Panc1 (cell line): ENCODE measurements around the gene DPYD. TPM values are rescaled to one million over a fixed set of nuclear protein-coding genes. Genes with fewer than 3 reads are reported as not detected.

Source experiments
- ATAC-seq: fragments of 200-7000 bp; cut with Tn5 transposase; 2 replicates; pipeline ENCODE4 v1.9.1; 2020; ENCODE audit warnings: mild to moderate bottlenecking, moderate library complexity
- BruUV-seq: library from RNA; stranded (reverse); fragments of 400-500 nt; replicated peaks from 2 replicates; lab custom pipeline; 2021; lab: Mats Ljungman, UMichigan
- CTCF ChIA-PET: fragments of 300-600 bp; sonication (Branson Sonifier 250); formaldehyde crosslinking; loops from one replicate; lab custom pipeline; 2022; ENCODE audit warnings: antibody characterized with exemption; lab: Charles Lee
- POLR2A ChIA-PET: fragments of 300-600 bp; sonication (Branson Sonifier 250); formaldehyde crosslinking; loops from one replicate; lab custom pipeline; 2022; ENCODE audit warnings: antibody characterized with exemption; lab: Charles Lee
- DNase-seq: peaks from one replicate; pipeline ENCODE4 v3.0.0-alpha.2; 2010; ENCODE audit warnings: low read depth, low spot score
- H3K27ac ChIP-seq: 2 replicates; pipeline ENCODE4 v1.5.1; 2011; ENCODE audit warnings: mild to moderate bottlenecking, low read length, inconsistent platforms
- H3K27me3 ChIP-seq: fragments of 200-500 bp; sonication (Bioruptor generic); 2 replicates; pipeline ENCODE4 v1.6.0; 2014; ENCODE audit warnings: low read length, inconsistent platforms; ENCODE audit not compliant: control insufficient read depth, insufficient read depth
- H3K36me3 ChIP-seq: fragments of 200-500 bp; sonication (Bioruptor generic); 2 replicates; pipeline ENCODE4 v1.5.1; 2014; ENCODE audit warnings: inconsistent platforms, mild to moderate bottlenecking, low read length, moderate library complexity; ENCODE audit not compliant: control insufficient read depth, insufficient read depth
- H3K4me1 ChIP-seq: 2 replicates; pipeline ENCODE4 v1.5.1; 2011; ENCODE audit warnings: inconsistent platforms, mild to moderate bottlenecking, low read length, moderate library complexity; ENCODE audit not compliant: control insufficient read depth, insufficient read depth
- H3K4me3 ChIP-seq, 2 experiments: 2 replicates each; pipeline ENCODE4 v1.5.1; 2011 to 2012; ENCODE audit warnings: low read depth in 2 of 2, low read length in 2 of 2, mild to moderate bottlenecking in 2 of 2, inconsistent platforms in 1 of 2, moderate library complexity in 1 of 2
- H3K9me3 ChIP-seq: fragments of 200-500 bp; sonication (Bioruptor generic); 2 replicates; pipeline ENCODE4 v1.5.1; 2014; ENCODE audit warnings: low read depth, mild to moderate bottlenecking, inconsistent platforms, low read length, moderate library complexity; ENCODE audit not compliant: control insufficient read depth, insufficient read depth
- CTCF ChIP-seq: fragments of 450-650 bp; IDR thresholded peaks from 2 replicates; pipeline ENCODE4 v1.5.1; 2017; ENCODE audit warnings: mild to moderate bottlenecking
- POLR2AphosphoS5 ChIP-seq: IDR thresholded peaks from 2 replicates; pipeline ENCODE4 v1.6.1; 2012; ENCODE audit warnings: mild to moderate bottlenecking, low read depth, low read length, moderate library complexity
- REST ChIP-seq, 2 experiments: IDR thresholded peaks; 2 replicates each; pipeline ENCODE4 v1.6.1; 2011 to 2012; ENCODE audit warnings: low read depth in 2 of 2, control low read depth in 1 of 2, low read length in 1 of 2, mild to moderate bottlenecking in 1 of 2, moderate library complexity in 1 of 2; ENCODE audit not compliant: insufficient read depth in 1 of 2
- SIN3A ChIP-seq: IDR thresholded peaks from 2 replicates; pipeline ENCODE4 v1.6.1; 2012; ENCODE audit warnings: low read depth, mild to moderate bottlenecking, low read length, moderate library complexity, borderline replicate concordance; ENCODE audit not compliant: insufficient read depth
- TCF7L2 ChIP-seq: IDR thresholded peaks from 2 replicates; pipeline ENCODE4 v1.6.1; 2011; ENCODE audit warnings: mild to moderate bottlenecking, low read depth, low read length, inconsistent platforms
- in situ Hi-C: cut with HindIII; loops from 2 replicates; pipeline ENCODE4 v1.10.0; 2016; ENCODE audit warnings: low sequenced_read_pairs, low pct_unique_long_range_greater_than_20kb
- intact Hi-C: fragments of 100-400 bp; cut with micrococcal nuclease; formaldehyde crosslinking; loops from one replicate; pipeline ENCODE4 v1.10.0; 2022; ENCODE audit not compliant: unreplicated experiment
- total RNA-seq: library from RNA; stranded (reverse); gene quantifications from one replicate; pipeline ENCODE4 v1.2.1, GENCODE V29; 2021; ENCODE audit not compliant: unreplicated experiment

The DPYD gene
- total RNA-seq, 1 experiment from 2014 or later, result 2.0 TPM

- Histone ChIP-seq H3K4me1 (no peaks in the 10 kb centered on the region), H3K27ac (no peak overlapping the region), H3K4me3 (no peak overlapping the region), H3K9me3 (no peaks in the 10 kb centered on the region), H3K36me3 (no peaks in the 10 kb centered on the region), H3K27me3 (no peaks in the 10 kb centered on the region)
- DNase-seq, result no peak
- CTCF ChIA-PET, result no interaction called here
- intact Hi-C loops (no loop called here), in situ Hi-C loops (no loop called here)
- POLR2A ChIA-PET, result interaction anchor here (0.6 kb wide), 1 partner anchor 247 kb away, joined by 8 read pairs; no protein-coding TSS in a partner anchor
- TF ChIP-seq REST (IDR thresholded peaks at IDR 0.05; ENCODE audit: insufficient read depth in 1 of 2, low read depth in 2 of 2, low read length in 1 of 2), result no peak
- TF ChIP-seq POLR2AphosphoS5, result no peak
- no peak for TF ChIP-seq CTCF
- no peak for TF ChIP-seq TCF7L2
- TF ChIP-seq SIN3A, result no peak
- no peak for ATAC-seq
- BruUV-seq, result no TSS peak
Observed at GRCh38 chr1:97619706-97620105, 301.1 kb downstream of the DPYD start.

DNA sequence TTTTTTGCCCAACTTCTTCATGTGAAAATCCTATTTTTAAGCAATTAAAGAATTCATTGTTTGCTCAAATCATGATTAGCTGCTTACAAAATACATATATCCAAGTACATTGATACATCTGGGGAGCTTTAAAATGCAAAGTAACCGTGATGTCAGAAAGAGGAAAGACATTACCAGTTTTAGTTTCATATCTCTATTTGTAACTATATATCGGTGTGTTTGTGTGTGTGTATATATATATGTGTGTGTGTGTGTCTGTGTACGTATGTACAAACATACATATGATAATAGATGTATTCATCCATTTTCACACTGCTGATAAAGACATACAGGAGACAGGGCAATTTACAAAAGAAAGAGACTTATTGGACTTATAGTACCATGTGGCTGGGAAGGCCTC, 310.1 kb downstream of the DPYD start:
- Histone ChIP-seq H3K36me3 (no peaks in the 10 kb centered on the region), H3K27ac (no peak overlapping the region), H3K9me3 (no peaks in the 10 kb centered on the region), H3K27me3 (no peaks in the 10 kb centered on the region), H3K4me1 (no peaks in the 10 kb centered on the region), H3K4me3 (no peak overlapping the region)
- BruUV-seq, result no TSS peak
- in situ Hi-C loops, result no loop called here
- POLR2A ChIA-PET, result interaction anchor here (0.7 kb wide), 1 partner anchor 41 kb away, joined by 3 read pairs; no protein-coding TSS in a partner anchor
- CTCF ChIA-PET, result no interaction called here
- intact Hi-C loops, result no loop called here
- TF ChIP-seq TCF7L2, result no peak
- no peak for DNase-seq
- no peak for ATAC-seq

GRCh38 chr1:97610102-97610501, 310.7 kb downstream of the DPYD start:
- Histone ChIP-seq H3K9me3 (no peaks in the 10 kb centered on the region), H3K4me1 (no peaks in the 10 kb centered on the region), H3K4me3 (no peak overlapping the region), H3K36me3 (no peaks in the 10 kb centered on the region), H3K27ac (no peak overlapping the region), H3K27me3 (no peaks in the 10 kb centered on the region)
- POLR2A ChIA-PET, result interaction anchor here (0.7 kb wide), 1 partner anchor 41 kb away, joined by 3 read pairs; no protein-coding TSS in a partner anchor
- intact Hi-C loops, result no loop called here
- in situ Hi-C loops, result no loop called here
- CTCF ChIA-PET, result no interaction called here
- no TSS peak for BruUV-seq
- DNase-seq (no peak), ATAC-seq (no peak)
- TF ChIP-seq SIN3A (no peak), TCF7L2 (no peak), REST (IDR thresholded peaks at IDR 0.05; ENCODE audit: insufficient read depth in 1 of 2, low read depth in 2 of 2, low read length in 1 of 2) (no peak)
